H7 (cell line): ENCODE measurements around the gene SOCS7. TPM values are rescaled to one million over a fixed set of nuclear protein-coding genes. Genes with fewer than 3 reads are reported as not detected.

Source experiments
- DNase-seq: peaks from one replicate; pipeline ENCODE4 v3.0.0; 2012
- H3K27me3 ChIP-seq: 2 replicates; pipeline ENCODE4 v1.6.0; 2011; ENCODE audit warnings: mild to moderate bottlenecking, low read length; ENCODE audit not compliant: control insufficient read depth, insufficient read depth
- H3K36me3 ChIP-seq: replicated peaks from 2 replicates; pipeline ENCODE4 v1.5.1; 2011; ENCODE audit warnings: low read length; ENCODE audit not compliant: control insufficient read depth, insufficient read depth
- H3K4me3 ChIP-seq: 2 replicates; pipeline ENCODE4 v1.5.1; 2011; ENCODE audit warnings: low read depth, mild to moderate bottlenecking, control low read depth, low read length, moderate library complexity; ENCODE audit not compliant: insufficient read depth
- total RNA-seq: library from RNA; depleted of rRNA; stranded (reverse); fragments of >200 nt; shearing (Covaris generic); gene quantifications from 2 replicates; pipeline ENCODE4 v1.2.3, GENCODE V29; 2014

Gene SOCS7
- total RNA-seq, 1 experiment from 2014 or later, result 18.3 TPM

GRCh38 chr17:38443356-38444031, 91.8 kb downstream of the SOCS7 start:
- peak; percentile 55 for DNase-seq
- no peaks in the 10 kb centered on the region for H3K27me3 ChIP-seq

GRCh38 chr17:38444151-38444550, 92.5 kb downstream of the SOCS7 start:
- no peaks in the 10 kb centered on the region for H3K27me3 ChIP-seq
- H3K36me3 ChIP-seq, result no peaks in the 10 kb centered on the region
- H3K4me3 ChIP-seq, result no peak overlapping the region
- peak; percentile 92 for DNase-seq

More at GRCh38 chr17:38443356-38444031, 91.8 kb downstream of the SOCS7 start:
- Histone ChIP-seq H3K4me3 (no peak overlapping the region), H3K36me3 (no peaks in the 10 kb centered on the region)

DNA sequence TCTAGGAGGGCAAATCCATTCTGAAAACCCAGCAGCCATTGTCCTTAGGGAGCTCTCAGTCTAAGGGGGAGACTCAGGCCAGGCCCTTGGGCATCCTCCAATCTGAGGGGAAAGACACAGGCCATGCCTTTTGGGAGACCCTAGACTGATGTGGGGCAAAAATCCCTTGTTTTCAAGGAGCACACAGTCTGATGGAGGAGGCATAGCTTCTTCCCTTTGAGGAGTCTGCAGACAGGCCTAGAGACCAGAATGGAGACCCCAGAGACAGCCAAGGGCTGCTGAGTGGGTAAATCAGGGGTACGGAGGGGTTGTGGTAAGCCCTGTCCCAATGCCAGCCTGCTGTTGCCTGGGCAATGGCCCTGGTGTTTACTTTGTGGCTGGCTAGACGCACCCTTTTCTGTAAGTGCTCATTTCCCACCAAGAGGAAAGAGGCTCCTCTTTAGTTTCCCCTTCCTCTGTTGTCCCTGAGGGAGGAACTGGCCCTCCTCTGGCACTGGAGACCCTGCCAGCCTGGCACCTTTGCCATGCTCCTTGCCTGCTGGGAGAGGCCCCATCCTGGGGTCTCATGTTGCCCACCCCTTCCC, 96.0 kb downstream of the SOCS7 start:
- Histone ChIP-seq H3K36me3 (no peaks in the 10 kb centered on the region; the same call in 1 of the 2 replicates), H3K4me3 (no peak overlapping the region), H3K27me3 (no peaks in the 10 kb centered on the region)
- DNase-seq, result no peak

DNA sequence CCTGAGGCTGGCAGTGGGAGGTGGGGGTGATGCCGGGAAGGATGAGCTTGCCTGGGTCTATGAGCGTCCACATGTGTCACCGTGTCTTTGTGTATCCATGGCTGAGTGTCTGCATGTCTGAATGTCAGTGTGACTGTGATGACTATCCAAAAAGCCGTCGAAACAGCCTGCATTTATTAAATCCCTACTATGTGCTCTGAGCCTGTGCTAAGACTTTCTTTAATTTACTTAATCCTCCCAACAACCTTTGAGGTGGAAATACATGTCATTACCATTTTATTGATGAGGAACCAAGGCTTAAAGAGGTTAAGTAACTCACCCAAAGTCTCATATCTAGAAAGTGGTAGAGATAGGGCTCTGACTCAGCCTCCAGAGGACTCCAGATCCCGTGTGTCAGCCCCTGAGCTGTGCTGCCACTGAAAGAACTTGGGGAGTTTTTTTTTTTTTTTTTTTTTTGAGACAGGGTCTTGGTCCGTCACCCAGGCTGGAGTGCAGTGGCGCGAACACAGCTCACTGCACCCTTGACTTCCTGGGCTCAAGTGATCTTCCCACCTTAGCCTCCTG, 96.6 kb downstream of the SOCS7 start:
- no peaks in the 10 kb centered on the region for H3K27me3 ChIP-seq
- no peaks in the 10 kb centered on the region; the same call in 1 of the 2 replicates for H3K36me3 ChIP-seq

GRCh38 chr17:38449364-38449763, 97.7 kb downstream of the SOCS7 start:
- no peak overlapping the region for H3K4me3 ChIP-seq
- no peak for DNase-seq
- H3K27me3 ChIP-seq, result no peaks in the 10 kb centered on the region
- no peaks in the 10 kb centered on the region; the same call in 1 of the 2 replicates for H3K36me3 ChIP-seq

More for the DNA sequence above, 96.6 kb downstream of the SOCS7 start:
- H3K4me3 ChIP-seq, result no peak overlapping the region
- no peak for DNase-seq

DNA sequence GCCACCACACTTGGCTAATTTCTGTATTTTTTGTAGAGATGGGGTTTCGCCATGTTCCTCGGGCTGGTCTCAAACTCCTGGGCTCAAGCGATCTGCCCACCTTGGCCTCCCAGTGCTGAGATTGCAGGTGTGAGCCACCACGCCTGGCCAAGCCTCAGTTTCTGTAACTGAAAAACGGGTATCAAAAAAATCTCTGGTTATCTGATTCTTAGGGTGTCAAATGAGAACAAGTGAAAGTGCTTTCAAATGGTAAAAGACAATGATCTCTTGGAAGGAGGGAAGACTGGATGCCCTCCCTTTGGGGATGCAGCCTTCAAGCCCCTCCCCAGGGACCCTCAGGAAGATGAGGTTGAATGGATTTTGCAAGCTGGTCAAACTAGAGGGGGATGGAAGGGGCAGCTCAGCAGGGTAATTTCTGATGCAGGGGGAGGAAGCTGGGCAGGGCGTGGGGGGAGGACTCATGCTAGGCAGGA, 98.9 kb downstream of the SOCS7 start:
- Histone ChIP-seq H3K4me3 (no peak overlapping the region), H3K27me3 (no peaks in the 10 kb centered on the region), H3K36me3 (no peaks in the 10 kb centered on the region; the same call in 1 of the 2 replicates)
- DNase-seq, result no peak

GRCh38 chr17:38451030-38451839, 99.6 kb downstream of the SOCS7 start:
- Histone ChIP-seq H3K4me3 (peak overlapping the region; percentile 59), H3K36me3 (no peaks in the 10 kb centered on the region; the same call in 1 of the 2 replicates), H3K27me3 (no peaks in the 10 kb centered on the region)
- peak; percentile 92 for DNase-seq

GRCh38 chr17:38451840-38452529, 100.3 kb downstream of the SOCS7 start:
- Histone ChIP-seq H3K27me3 (no peaks in the 10 kb centered on the region), H3K4me3 (peak overlapping the region; percentile 59), H3K36me3 (no peaks in the 10 kb centered on the region; the same call in 1 of the 2 replicates)
- DNase-seq, result peak; percentile 95

- H3K36me3 ChIP-seq, result peaks cover 4% of the 10 kb centered on the region
- H3K27me3 ChIP-seq, result no peaks in the 10 kb centered on the region
- peak; percentile 61 for DNase-seq
- H3K4me3 ChIP-seq, result no peak overlapping the region; the same call in 1 of the 2 replicates
Observed at GRCh38 chr17:38452719-38453118, 101.1 kb downstream of the SOCS7 start.

- Histone ChIP-seq H3K4me3 (peak overlapping the region; percentile 48), H3K27me3 (no peaks in the 10 kb centered on the region), H3K36me3 (peaks cover 12% of the 10 kb centered on the region)
- peak; percentile 78 for DNase-seq
Observed at GRCh38 chr17:38453951-38454421, 102.3 kb downstream of the SOCS7 start.

GRCh38 chr17:38454532-38454931, 102.9 kb downstream of the SOCS7 start:
- peaks cover 16% of the 10 kb centered on the region for H3K36me3 ChIP-seq
- H3K27me3 ChIP-seq, result no peaks in the 10 kb centered on the region
- H3K4me3 ChIP-seq, result peak overlapping the region; percentile 48; the same call in 1 of the 2 replicates
- DNase-seq, result peak; percentile 66
